ENCODE measurements around the gene GPX2.

- TF ChIP-seq, protein P1, sequence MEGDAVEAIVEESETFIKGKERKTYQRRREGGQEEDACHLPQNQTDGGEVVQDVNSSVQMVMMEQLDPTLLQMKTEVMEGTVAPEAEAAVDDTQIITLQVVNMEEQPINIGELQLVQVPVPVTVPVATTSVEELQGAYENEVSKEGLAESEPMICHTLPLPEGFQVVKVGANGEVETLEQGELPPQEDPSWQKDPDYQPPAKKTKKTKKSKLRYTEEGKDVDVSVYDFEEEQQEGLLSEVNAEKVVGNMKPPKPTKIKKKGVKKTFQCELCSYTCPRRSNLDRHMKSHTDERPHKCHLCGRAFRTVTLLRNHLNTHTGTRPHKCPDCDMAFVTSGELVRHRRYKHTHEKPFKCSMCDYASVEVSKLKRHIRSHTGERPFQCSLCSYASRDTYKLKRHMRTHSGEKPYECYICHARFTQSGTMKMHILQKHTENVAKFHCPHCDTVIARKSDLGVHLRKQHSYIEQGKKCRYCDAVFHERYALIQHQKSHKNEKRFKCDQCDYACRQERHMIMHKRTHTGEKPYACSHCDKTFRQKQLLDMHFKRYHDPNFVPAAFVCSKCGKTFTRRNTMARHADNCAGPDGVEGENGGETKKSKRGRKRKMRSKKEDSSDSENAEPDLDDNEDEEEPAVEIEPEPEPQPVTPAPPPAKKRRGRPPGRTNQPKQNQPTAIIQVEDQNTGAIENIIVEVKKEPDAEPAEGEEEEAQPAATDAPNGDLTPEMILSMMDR (IDR thresholded peaks at IDR 0.05), result no peak
- TF ChIP-seq POLR2A (IDR thresholded peaks at IDR 0.05), result no peak
Measured at GRCh38 chr14:64937821-64938193, 4.7 kb downstream of the GPX2 start.
